Psoas muscle (tissue), 8 donors: ENCODE results near the gene ADCYAP1. TPM values are rescaled to one million over a fixed set of nuclear protein-coding genes. Genes with fewer than 3 reads are reported as not detected.

Experiments
- ATAC-seq, 4 donors: fragments of 200-7000 bp; cut with Tn5 transposase; one replicate each; pipeline ENCODE4 v1.9.1; 2020; ENCODE audit warnings: moderate library complexity in 3 of 4, mild to moderate bottlenecking in 2 of 4
- DNase-seq, 2 donors: peaks; one replicate each; pipeline ENCODE4 v3.0.0-alpha.2; 2020
- H3K27ac ChIP-seq: fragments of 200-600 bp; one replicate; pipeline ENCODE4 v1.8.0; 2022
- H3K27me3 ChIP-seq, 3 donors: fragments of 200-600 bp in 1 of 3; one replicate each; pipeline versions ENCODE4 v1.6.1 to v1.8.0; 2013 to 2022; ENCODE audit warnings: low read length in 2 of 3, mild to moderate bottlenecking in 2 of 3, moderate library complexity in 1 of 3; ENCODE audit not compliant: insufficient read depth in 3 of 3
- H3K36me3 ChIP-seq, 2 donors: fragments of 200-600 bp in 1 of 2; one replicate each; pipeline versions ENCODE4 v1.6.1 to v1.8.0; 2013 to 2022; ENCODE audit warnings: low read depth in 1 of 2, mild to moderate bottlenecking in 1 of 2, moderate library complexity in 1 of 2; ENCODE audit not compliant: insufficient read depth in 1 of 2
- H3K4me1 ChIP-seq: fragments of 200-600 bp; one replicate; pipeline ENCODE4 v1.8.0; 2022
- H3K4me3 ChIP-seq: fragments of 200-600 bp; one replicate; pipeline ENCODE4 v1.8.0; 2022; ENCODE audit warnings: mild to moderate bottlenecking
- H3K9me3 ChIP-seq: fragments of 200-600 bp; one replicate; pipeline ENCODE4 v1.8.0; 2022
- CTCF ChIP-seq: fragments of 200-600 bp; IDR thresholded peaks from one replicate; pipeline ENCODE4 v1.8.0; 2022; ENCODE audit warnings: antibody characterized with exemption
- WGBS, 3 donors: extraction: QIAGEN DNeasy Blood & Tissue Kit; methylation state at CpG; one replicate each; pipeline versions ENCODE4 v1.1.6 to v1.1.7; 2013; 5-methylcytosine and 5-hydroxymethylcytosine counted together
- intact Hi-C, 2 donors: fragments of 100-400 bp; cut with DNase I; formaldehyde crosslinking; loops; one replicate each; pipeline versions ENCODE4 v1.11.0 to v1.14.2; 2022
- polyA plus RNA-seq, 3 donors: library from polyadenylated mRNA; stranded (reverse); fragments of 200-250 nt; gene quantifications; one replicate each; pipeline ENCODE4 v1.2.3, GENCODE V29; 2013
- total RNA-seq, 4 donors: library from RNA; stranded (reverse); fragmentation: NEBNext Ultra II Directional in 2 of 4; extraction: Animal tissue kit (Norgen Biotek cat#: 25700) in 2 of 4; gene quantifications; one replicate each; pipeline versions ENCODE4 v1.2.1 to v1.2.4, GENCODE V29; 2021 to 2023
- donor health status: healthy with polysubstance abuse.
- donor health status: DM: no; HTN: no; CAD: no; lungs with moderate emphysema.
- donor health status: Bipolar disorder and iron deficiency.
- donor health status: healthy.
- donor health status: DM: yes; HTN: yes; CAD: no.
- donor health status: DM: no; HTN: no; CAD: no.
- donor health status: DM: no; HTN: no; CAD: no.
- donor health status: DM: yes; HTN: yes; CAD: no.

ADCYAP1 gene
- total and polyA plus RNA-seq, 7 donors, result 0.03 to 0.21 (median 0.05) TPM; not detected in 3

DNA sequence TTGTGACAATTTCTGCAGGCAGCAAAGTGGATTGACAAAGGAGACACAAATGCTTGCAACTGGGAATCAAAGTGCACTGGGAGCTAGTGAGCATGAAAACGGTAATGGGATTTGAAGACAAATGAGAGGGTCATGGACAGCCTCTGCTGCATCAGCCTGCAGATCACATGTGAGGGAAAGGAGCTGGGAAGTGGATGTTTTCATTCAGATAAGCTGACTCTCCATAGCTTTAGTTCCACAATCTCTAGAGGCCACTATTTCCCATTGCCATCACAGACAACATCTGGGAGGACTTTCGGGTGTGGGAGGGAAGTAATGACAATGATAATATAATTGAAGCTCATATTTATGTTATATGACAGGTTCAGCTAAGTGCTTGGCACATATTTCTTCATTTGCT is 28.4 kb downstream of the ADCYAP1 start:
- 46 to 52% (median 46%) methylated on average over 2 of the region's 2 CpGs for WGBS, 3 donors
- ATAC-seq, result no peak
- no peak for DNase-seq
- Histone ChIP-seq H3K27ac (no peak overlapping the region), H3K36me3 (no peaks in the 10 kb centered on the region), H3K27me3 (peaks cover 0 to 3% (median 0%) of the 10 kb centered on the region in 3 donors), H3K4me3 (no peak overlapping the region), H3K9me3 (no peaks in the 10 kb centered on the region), H3K4me1 (no peaks in the 10 kb centered on the region)
- intact Hi-C loops, result no loop called here
- no peak for TF ChIP-seq CTCF

GRCh38 chr18:934518-935133 is 30.0 kb downstream of the ADCYAP1 start:
- no peak overlapping the region for H3K27ac ChIP-seq
- no peaks in the 10 kb centered on the region for H3K4me1 ChIP-seq
- 44 to 49% (median 48%) methylated on average over 8 of the region's 8 CpGs for WGBS, 3 donors
- H3K27me3 ChIP-seq, result peaks cover 0 to 3% (median 0%) of the 10 kb centered on the region in 3 donors
- H3K4me3 ChIP-seq, result no peak overlapping the region
- DNase-seq (no peak), ATAC-seq (no peak)
- intact Hi-C loops, result no loop called here
- no peaks in the 10 kb centered on the region for H3K9me3 ChIP-seq
- no peak for TF ChIP-seq CTCF
- H3K36me3 ChIP-seq, result no peaks in the 10 kb centered on the region

DNA sequence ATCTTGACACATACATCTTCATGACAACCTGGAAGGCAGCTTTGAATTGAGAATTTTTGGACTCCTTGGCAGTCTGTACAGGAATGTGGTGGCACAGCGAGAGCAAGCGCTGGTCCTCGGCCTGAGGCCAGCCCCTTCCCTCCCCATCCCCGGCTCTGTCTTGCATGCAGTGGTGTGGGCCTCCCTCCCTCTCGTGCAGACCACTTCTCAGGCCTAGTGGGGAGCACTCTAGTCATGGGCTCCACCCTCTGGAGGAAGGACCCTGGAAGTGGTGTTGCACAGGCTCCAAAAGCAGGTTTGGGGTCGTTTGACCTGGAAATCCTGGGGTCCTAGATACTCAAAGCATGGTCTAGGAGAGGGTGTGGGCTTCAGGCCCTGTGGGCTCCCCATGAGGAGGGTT is 32.3 kb downstream of the ADCYAP1 start:
- H3K27me3 ChIP-seq, result no peaks in the 10 kb centered on the region
- no peak for DNase-seq
- no peak for TF ChIP-seq CTCF
- no peaks in the 10 kb centered on the region for H3K36me3 ChIP-seq
- H3K9me3 ChIP-seq, result no peaks in the 10 kb centered on the region
- no peaks in the 10 kb centered on the region for H3K4me1 ChIP-seq
- intact Hi-C loops, result no loop called here
- H3K4me3 ChIP-seq, result no peak overlapping the region
- H3K27ac ChIP-seq, result no peak overlapping the region
- 50 to 59% (median 59%) methylated on average over 5 to 6 of the region's 6 CpGs for WGBS, 3 donors
- no peak for ATAC-seq

DNA sequence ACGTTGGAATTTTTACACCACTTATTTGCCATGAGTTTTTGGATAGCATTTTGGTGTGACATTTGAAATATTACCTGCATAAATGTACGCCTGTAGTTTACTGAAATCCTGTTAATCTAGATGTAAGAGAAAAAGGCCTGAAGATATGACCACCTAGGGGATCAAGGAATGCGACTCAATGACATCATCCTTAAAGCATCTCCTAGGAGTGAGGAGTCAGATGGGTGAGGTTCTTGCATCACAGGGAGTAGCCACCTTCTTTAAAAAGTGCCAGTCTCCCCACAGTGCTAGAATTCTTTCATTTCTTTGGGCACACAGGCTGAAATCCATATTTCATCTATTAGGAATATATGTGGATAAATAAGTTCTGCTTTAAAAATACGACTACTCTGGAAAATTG is 34.5 kb downstream of the ADCYAP1 start:
- intact Hi-C loops, result no loop called here
- H3K27ac ChIP-seq, result no peak overlapping the region
- no peak overlapping the region for H3K4me3 ChIP-seq
- TF ChIP-seq CTCF, result no peak
- ATAC-seq, result no peak
- H3K9me3 ChIP-seq, result no peaks in the 10 kb centered on the region
- H3K27me3 ChIP-seq, result no peaks in the 10 kb centered on the region
- H3K4me1 ChIP-seq, result no peaks in the 10 kb centered on the region
- 37 to 67% (median 49%) methylated on average over 4 of the region's 4 CpGs for WGBS, 3 donors
- H3K36me3 ChIP-seq, result no peaks in the 10 kb centered on the region
- DNase-seq, result no peak

GRCh38 chr18:939958-940357 is 35.3 kb downstream of the ADCYAP1 start:
- H3K4me1 ChIP-seq, result no peaks in the 10 kb centered on the region
- H3K36me3 ChIP-seq, result no peaks in the 10 kb centered on the region
- intact Hi-C loops, result no loop called here
- no peaks in the 10 kb centered on the region for H3K27me3 ChIP-seq
- 87 to 88% (median 88%) methylated on average over 4 of the region's 4 CpGs for WGBS, 3 donors
- H3K4me3 ChIP-seq, result no peak overlapping the region
- no peak overlapping the region for H3K27ac ChIP-seq
- ATAC-seq (no peak), DNase-seq (no peak)
- no peak for TF ChIP-seq CTCF
- H3K9me3 ChIP-seq, result no peaks in the 10 kb centered on the region
